ENCODE results near the gene ZNF581. TPM values are rescaled to one million over a fixed set of nuclear protein-coding genes. Genes with fewer than 3 reads are reported as not detected.

ZNF581 gene
- total RNA-seq, 1 donor from 2014 or later = 12.4 TPM

DNA sequence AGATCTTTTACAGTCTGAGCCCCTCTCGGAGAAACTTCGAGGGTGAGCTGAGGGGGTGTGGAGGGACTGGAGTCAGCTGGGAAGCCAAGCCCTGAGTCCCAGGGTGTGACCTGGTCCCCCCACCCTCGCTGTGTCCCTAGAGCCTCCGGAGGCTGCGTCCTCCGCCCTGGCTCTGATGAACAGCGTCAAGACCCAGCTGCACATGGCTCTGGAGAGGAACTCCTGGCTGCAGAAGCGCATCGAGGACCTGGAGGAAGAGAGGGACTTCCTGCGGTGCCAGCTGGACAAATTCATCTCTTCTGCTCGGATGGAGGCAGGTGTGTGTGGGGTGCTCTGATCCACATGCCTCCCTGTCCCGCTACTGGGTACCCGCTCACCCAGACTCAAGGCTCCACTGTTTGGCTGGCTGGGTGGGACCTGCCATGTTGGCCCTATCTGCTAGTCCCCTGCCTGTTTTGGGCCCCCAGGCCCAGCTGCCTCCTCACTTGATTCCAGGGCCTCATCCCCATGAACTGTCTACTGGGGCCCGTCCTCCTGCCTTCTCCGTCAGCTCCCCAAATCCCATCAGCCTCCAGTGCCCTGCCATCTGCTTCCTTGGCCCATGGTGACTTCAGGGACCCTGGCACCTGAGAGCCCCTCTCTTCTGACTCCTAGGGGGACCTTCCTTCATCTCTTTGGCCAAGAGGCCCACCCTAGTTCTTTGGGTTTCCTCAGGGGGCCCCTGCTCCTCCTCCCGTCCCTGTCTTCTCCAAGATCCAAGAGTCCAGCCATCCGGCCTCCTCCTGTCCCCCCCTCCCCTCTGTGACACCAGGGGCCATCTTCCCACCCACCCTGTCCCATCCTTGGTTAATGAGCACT is 6.0 kb downstream of the ZNF581 start:
- no peak for DNase-seq

DNA sequence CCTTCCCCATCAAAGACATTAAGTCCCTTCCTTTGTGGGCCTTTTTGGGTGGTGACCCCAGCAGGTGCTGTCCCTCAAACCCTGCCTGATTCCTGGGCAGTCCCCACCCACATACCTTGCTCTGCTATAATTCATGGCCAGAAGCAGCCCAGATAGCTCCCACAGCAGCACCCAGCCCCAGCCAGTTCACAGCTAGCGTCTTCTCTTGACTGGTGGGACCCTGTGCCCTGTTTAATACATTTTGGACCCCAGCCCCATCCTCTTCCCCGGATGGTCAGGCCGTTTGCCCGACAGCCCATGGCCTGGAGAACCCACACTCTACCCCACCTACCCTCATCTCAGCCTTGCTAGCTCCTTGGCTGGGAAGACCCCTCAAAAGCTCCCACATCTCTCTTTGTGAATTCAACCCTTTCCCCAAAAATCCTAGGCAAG is 6.7 kb downstream of the ZNF581 start:
- no peak for DNase-seq

DNA sequence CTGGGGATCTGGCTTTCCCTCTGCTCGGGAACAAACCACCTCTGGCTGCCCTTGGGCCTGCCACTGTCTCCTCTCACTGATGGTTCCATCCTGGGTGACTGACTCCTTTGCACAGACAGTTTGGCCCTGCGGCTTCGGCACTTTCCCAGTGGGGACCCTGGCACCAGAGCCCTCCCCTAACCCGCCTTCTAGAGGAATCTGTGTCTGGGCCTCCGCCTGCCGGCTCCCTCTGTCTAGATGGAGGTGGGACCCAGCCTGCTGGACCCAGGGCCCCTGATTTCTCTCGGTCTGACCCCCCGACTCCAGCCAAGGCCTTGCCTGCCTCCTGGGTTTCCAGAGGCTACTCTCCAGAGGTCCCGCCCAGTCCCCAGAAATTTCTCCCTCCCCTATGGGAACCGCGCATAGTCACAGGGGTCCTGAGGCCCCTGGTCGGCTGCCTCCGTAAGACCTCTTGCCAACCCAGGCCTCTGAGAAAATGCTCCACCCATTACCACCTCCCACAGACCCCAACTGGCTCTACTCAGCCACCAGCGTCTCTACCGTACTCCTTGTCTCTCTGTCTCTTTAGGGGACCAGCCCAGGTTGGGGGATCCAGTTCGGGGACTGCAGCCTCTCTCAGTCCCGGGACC is 7.3 kb downstream of the ZNF581 start:
- DNase-seq = no peak

DNA sequence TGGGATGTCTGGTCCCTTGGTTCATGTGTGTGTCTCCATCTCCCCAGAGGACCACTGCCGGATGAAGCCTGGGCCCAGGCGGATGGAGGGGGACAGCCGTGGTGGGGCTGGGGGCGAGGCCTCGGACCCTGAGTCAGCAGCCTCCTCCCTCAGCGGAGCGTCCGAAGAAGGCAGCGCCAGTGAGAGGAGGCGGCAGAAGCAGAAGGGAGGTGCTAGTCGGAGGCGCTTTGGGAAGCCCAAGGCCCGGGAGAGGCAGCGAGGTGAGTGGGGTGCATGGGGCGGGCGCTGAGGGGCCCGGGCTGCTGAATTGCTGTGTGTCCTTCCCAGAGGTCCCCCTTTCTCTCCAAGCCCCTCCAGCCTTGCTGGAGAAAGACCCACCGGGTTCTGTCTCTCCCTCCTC is 7.8 kb downstream of the ZNF581 start:
- no peak for DNase-seq

DNA sequence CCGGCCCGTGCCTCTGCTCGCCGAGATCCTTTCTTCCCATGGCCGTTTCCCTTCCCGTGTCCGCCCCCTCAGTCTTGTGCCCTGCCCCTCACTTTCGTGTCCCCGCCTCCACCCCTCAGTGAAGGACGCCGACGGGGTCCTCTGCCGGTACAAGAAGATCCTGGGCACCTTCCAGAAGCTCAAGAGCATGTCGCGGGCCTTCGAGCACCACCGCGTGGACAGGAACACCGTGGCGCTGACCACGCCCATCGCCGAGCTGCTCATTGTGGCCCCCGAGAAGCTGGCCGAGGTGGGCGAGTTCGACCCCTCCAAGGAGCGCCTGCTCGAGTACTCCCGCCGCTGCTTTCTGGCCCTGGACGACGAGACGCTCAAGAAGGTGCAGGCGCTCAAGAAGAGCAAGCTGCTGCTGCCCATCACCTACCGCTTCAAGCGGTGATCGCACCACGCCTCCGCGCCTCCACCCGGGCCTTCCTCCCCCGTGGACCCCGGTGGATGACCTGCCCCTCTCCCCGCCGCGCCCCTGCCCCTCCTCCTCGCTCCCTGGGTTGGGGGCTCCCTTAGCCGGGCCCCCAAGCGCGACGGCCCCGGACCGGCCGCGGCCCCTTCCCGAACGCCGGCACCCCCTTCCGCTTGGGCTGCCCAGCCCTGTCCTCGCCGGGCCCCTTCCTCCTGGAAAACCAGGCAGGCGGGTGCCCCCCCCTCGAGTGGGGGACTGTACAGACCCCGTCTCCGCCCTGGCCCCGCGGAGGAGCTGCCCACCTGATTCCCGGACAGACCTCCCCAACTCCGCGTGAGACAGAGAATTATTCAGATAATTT is 9.1 kb downstream of the ZNF581 start:
- no peak for DNase-seq

DNA sequence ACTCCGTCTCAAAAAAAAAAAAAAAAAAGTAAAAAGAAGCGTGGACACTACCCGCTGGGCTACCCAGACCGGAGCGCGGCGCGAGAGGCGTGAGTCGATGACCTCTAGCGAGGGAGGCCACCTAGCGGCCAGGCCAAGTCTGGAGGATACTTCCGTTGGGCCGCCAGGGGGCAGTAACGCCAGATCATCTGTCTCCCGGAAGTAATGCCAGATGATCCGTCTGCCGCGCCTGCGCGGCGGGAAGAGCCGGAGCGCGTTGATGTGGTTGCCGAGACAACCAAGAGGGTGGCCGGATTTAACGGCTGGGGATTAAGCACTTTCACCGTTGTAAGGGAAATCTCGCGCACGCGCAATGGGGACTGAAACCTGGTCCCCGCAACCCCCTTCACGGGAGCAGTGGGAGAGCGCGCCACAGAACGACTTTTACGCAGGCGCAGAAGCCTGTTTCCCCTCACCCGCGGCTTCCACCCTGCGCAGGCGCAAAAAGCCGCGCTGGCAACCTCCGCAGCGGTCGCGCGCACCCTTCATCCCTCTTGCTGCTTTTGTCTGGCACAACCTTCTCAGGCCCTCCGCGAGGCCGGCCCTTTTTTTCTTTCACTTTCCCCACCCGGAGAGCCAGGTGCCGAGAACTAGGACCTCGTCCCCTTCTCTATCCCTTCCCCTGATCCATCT is 10.3 kb downstream of the ZNF581 start:
- DNase-seq = peak; percentile 99

DNA sequence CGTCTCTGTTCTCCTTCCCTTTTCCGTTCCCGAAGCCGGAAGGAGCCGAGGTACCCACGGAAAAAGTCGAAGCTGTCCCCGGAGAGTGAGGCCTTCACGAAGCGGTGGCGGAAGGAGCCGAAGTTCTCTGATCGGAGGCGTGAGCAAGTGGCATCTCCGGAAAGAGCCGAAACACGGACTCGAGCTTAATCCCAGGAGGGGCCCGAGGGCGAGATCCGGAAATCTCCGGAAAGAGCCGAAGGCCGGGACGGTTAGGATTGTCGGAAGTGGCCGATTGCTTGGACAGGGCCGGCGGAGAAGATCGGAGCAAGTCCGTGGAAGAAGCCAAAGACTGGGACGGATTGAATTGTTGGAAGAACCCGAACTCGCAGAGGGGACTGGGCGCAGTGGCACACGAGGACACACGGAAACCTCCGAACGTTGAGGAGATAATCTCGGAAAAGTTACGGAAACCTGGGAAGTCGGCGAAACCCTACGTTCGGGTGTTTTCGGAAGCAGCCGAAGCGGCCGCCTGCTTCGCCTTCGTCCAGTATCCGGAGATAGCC is 10.9 kb downstream of the ZNF581 start:
- DNase-seq = peak; percentile 99

DNA sequence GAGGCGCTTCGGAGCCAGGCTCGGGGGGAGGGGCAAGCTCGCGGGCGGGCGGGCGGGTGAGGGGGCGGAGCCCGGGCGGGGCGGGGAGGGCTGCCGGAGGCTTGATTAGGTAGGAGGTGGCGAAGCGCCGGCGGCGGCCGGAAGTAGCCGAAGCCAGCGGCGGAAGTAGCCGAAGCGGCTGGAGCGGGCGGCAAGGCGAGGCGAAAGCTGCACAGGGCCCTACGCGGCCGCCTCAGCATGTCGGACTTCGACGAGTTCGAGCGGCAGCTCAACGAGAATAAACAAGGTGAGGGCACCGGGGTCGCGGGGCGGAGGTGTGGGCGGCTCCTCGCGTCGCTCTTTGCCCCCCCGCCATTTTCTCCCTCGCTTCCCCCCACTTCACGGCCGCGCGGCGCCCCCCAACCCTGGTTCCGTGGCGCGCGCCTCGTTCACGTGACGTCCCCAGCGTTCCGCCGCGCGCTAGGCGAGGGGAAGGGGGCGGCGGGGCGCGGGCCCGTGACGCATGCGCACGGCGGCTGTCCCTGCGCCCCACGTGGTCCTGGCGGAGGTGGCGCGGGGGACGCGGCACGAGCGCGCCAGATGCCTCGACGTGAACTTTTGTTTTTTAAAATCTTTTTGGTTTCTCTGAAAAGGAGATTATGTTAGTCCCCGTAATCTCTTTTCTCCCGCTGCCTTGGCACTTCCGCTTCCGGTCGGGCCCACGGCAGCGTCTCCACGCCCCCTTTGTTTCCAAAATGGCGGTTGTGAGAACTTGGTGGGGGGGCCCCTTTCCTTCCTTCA is 11.6 kb downstream of the ZNF581 start, which contains the start of gene U2AF2:
TSS of gene U2AF2 (plus strand) at position 168 of the 780 bp plus-strand sequence. CDS start at position 238, 70 bp downstream.
- DNase-seq = peak; percentile 80

DNA sequence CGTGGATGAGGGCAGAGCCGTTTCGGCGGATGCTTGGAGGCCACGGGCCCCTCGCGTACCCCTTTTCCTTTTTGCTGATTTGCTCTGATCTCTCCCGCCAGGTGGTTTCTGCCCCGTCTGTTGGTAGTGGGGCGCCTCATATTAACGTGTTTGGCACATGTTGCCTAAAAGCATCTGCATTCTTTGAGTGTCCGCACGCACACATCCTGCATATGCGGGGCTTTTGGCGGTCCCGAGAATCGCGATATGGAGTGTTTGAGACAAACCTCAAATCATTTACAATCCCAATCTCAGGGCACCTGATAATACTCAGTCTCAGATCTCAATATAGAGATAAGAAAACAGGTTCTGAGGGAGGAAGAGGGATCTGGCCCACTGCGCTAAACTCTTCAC is 12.2 kb downstream of the ZNF581 start:
- peak; percentile 80 for DNase-seq

DNA sequence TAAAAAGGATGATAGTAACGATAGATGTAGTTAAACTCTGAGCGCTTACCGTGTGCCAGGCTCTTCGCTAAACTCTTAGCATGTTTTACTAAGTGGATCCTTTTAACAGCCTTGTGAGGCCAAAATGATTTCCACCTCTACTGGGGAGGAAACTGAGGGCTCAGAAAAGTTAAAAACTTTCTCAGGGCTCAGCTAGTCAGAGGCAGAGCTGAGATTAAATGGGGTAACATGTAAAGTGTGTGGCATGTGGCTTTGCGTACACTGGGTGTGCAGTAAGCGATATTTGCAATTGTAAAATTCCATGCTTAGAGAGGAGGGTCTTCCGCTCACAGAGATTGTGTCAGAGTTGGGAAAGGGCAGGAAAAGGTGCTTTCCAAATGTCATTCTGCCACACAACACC is 13.1 kb downstream of the ZNF581 start:
- DNase-seq = no peak

DNA sequence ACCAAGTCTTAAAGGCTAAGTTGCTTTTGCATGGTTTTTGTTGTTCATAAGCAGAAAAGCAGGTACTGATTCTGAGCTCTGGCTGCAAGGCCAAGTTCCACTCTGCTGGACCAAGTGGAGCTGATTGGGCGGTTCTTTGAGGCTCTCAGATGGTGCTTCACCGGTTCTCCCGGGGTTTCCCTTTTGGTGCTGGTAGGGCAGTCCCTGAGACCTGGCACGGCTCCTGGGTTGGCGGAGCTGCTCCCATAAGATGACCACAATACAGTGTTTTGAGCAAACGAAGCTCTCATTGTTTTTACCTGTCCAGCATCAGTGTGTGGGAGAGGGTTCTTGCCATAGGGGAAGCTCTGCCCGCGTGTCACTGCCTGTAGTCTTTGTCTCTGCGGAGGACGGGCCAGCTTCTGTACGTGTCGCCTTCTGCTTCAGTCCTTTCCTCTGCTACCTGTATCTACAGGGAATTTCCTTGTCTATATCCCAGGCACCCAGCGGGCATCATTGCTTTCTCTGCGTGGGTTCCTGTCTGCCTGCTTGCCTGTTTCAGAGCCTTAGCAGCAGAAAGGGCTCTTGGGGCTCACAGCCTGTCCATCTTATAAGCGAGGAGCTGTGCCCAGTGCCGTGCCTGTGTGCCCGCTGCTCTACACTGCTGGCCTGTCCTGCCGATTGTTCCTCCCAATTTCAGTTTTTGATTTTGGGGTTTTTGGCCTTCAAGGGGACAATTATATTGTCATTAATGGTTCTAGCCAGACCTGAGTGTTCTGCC is 13.7 kb downstream of the ZNF581 start:
- DNase-seq = no peak

DNA sequence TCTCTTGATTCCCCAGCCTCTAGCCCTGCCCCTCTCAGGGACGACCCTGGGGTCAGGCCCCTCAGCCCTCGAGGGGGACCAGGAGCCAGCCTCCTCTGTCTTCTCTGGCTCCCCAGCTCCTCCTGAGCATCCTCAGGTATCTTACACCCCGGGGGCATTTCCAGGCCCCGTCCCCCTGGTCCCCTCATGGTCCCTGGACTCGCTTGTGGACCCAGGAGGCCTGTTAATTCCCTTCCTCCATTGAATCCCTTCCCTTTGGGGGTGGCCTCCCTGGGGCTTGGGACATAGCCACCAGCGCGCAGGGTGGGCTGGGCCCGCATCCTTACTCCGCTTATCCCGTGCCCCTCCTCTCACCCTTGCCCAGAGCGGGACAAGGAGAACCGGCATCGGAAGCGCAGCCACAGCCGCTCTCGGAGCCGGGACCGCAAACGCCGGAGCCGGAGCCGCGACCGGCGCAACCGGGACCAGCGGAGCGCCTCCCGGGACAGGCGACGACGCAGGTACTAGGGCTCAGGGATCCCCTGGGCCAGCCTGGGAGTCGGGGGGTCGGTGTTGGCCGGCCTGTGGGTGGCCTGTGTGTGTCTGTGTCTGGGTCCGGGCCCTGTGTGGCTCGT is 15.5 kb downstream of the ZNF581 start:
- no peak for DNase-seq

DNA sequence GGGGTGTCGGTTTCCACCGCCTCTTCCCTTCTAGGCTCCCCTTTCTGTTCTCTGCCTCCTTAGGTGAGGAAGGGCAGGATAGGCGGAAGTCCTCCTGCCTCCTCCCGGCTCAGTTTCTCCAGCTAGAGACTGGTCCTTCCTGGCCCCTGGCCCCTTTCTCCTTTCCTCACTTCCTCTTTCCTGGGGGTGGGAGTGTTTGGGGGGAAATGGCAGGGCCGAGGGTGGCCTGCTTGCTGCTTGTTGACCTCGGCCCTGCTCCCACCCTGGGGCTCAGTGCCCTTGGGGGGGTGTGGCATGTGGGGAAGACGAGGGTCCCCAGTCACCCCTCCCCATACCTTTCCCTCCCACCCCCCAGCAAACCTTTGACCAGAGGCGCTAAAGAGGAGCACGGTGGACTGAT is 16.4 kb downstream of the ZNF581 start:
- no peak for DNase-seq

DNA sequence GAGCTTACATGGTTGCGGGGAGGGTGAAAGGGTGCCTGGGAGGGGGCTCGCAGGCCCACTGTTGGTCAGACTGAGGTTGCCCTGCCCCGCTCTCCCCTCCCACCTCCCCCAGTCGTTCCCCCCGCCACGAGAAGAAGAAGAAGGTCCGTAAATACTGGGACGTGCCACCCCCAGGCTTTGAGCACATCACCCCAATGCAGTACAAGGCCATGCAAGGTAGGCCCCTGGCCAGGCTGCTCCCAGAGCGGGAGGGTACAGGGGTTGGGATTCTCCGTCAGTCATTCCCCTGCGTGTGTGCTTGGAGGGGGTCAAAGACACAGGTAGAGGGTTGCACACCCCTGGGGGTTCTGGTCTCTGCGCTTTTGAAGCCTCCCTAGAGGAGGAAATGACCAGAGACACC is 17.0 kb downstream of the ZNF581 start:
- no peak for DNase-seq

DNA sequence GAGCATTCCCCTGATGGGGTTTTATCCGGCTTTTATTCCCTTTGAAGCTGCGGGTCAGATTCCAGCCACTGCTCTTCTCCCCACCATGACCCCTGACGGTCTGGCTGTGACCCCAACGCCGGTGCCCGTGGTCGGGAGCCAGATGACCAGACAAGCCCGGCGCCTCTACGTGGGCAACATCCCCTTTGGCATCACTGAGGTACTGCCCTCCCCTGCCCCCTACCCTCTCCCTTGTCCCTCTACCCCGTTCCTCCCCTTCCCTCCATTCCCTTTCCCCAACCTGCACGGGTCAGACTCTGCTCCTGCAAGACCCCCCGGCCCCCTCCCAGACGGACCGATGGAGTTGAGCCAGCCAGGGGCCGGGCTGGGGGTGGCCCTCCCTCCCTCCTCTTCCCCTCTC is 17.5 kb downstream of the ZNF581 start:
- DNase-seq = no peak

DNA sequence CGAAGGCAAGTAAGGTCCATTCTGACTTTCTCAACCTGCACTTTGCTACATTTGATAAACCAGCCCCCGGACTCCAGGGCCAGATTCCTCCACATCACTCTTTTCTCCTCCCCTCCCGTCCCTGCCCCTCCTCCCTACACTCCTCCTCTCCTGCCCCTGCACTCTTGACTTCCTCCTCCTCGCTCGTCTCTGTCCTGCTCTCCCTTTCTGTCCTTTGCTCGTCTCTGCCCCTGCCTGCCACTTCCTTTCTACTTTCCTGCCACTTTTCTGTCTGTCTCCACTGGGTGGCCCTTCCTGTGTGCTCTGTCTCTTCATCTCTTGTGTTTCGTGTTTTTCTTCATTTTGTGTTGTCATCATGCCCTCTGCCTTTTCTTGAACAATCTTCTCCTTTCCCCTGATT is 18.4 kb downstream of the ZNF581 start:
- DNase-seq = no peak

DNA sequence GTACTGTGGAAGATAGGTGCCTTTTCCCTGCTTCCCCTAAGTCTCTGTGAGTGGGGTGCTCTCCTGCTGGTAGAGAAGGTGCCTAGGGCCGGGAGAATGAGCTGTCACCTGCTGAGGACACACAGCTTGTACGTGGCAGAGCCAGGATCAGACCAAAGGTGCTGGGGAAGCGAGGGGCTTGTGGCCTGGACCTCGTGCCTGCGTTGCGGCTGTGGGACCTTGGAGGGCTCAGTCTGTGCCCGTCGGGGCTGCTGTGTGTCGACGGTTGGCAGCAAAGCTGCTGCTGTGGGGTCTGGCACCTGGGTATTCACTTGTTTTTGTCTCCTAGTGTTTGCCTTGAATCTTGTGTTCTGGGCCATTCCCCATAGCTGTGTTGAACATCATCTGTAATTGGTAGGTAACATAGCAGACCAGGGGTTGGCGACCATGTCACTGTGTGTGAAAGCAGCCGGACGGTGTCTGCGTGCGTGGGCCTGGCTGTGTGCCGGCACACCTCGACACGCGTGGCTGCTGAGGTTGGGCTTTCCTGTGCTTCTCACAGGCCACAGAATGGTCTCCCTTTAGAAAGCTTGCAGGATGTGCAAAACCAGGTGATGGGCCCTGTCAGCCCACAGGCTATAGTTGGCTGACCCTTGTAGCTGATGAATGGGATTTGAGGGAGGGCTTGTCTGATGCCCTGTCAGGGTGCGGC is 20.5 kb downstream of the ZNF581 start:
- DNase-seq = no peak

DNA sequence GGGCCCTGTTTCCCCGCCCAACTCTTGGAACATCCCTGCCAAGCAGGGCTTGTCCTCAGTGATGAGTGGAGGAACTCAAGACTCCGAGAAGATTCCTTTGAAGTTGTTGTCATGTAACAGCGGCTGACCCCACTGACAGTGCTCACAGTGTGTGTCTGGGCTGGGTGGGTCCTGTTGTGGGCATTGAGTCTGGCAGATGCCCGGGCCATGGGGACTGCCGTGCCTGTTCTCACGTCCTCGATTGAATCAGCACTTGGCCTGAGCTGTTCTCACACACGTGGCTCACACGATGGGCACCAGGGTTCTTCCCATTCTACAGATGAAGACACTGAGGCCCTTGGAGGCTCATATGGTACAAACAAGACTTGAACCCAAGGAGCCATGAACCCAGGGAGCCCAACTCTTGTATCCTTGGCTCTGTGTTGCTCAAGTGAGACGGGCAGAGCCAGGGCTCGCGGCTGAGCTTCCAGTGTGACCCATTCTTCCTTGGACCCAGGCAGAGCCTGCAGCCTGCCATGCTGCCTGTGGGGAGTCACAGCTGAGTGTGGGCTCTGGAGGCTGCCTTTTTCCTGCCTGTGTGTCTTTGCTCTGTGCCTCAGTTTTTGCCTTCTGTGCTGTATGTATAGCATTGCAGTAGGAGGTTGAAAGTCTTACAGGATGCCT is 23.0 kb downstream of the ZNF581 start:
- DNase-seq = no peak

DNA sequence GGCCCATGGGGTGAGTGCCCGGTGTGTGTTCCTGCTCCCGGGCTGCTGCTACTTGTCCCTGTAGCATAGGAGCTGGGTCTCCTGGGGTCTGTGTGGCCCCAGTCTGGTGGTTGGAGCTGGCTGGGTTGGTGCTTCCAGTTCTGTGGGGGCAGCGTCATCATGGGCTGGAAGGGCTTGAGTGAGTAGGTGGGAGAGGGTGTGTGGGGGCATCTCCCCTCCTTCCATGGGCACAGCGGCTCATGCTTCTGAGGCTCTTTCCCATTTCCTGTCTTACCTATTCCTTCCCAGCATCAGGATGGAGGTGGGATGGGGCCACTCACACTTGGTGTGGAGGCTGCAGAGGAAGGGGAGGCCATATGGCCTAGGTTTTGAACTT is 23.5 kb downstream of the ZNF581 start:
- no peak for DNase-seq
